HEK293T (cell line): ENCODE measurements around the gene CLASP2.

Source experiments
- CTCF ChIA-PET: fragments of 350-600 bp; formaldehyde crosslinking; extraction: SDS; loops from one replicate; lab custom pipeline; 2021; ENCODE audit warnings: antibody characterized with exemption, inconsistent platforms; lab: Yijun Ruan, JAX
- POLR2A ChIA-PET: fragments of 350-600 bp; formaldehyde crosslinking; extraction: SDS; loops from one replicate; lab custom pipeline; 2020; ENCODE audit warnings: antibody characterized with exemption, inconsistent platforms; lab: Yijun Ruan, JAX
- DNase-seq: peaks from one replicate; pipeline ENCODE4 v3.0.0; 2012; ENCODE audit warnings: mixed read lengths; ENCODE audit errors: extremely low spot score
- ARNT ChIP-seq: fragments of 450-650 bp; IDR thresholded peaks from 2 replicates; pipeline ENCODE4 v1.6.1; 2017; ENCODE audit warnings: mild to moderate bottlenecking
- BHLHE40 ChIP-seq: fragments of 450-650 bp; IDR thresholded peaks from 2 replicates; pipeline ENCODE4 v1.6.1; 2016; ENCODE audit warnings: mild to moderate bottlenecking, moderate library complexity, borderline replicate concordance
- CTBP1 ChIP-seq: fragments of 450-650 bp; IDR thresholded peaks from 2 replicates; pipeline ENCODE4 v1.6.1; 2016; ENCODE audit warnings: borderline replicate concordance
- ELF4 ChIP-seq: fragments of 450-650 bp; IDR thresholded peaks from 2 replicates; pipeline ENCODE4 v1.6.1; 2017; ENCODE audit warnings: antibody characterized with exemption
- FOXA1 ChIP-seq: fragments of 450-650 bp; IDR thresholded peaks from 2 replicates; pipeline ENCODE4 v1.6.1; 2016; ENCODE audit warnings: mild to moderate bottlenecking
- FOXK2 ChIP-seq: fragments of 450-650 bp; IDR thresholded peaks from 2 replicates; pipeline ENCODE4 v1.6.1; 2016; ENCODE audit warnings: mild to moderate bottlenecking
- FOXM1 ChIP-seq: fragments of 450-650 bp; IDR thresholded peaks from 2 replicates; pipeline ENCODE4 v1.6.1; 2017; ENCODE audit warnings: mild to moderate bottlenecking, borderline replicate concordance
- HDGF ChIP-seq: fragments of 450-650 bp; IDR thresholded peaks from 2 replicates; pipeline ENCODE4 v1.6.1; 2017; ENCODE audit warnings: antibody characterized with exemption, borderline replicate concordance
- L3MBTL2 ChIP-seq: fragments of 450-650 bp; conservative IDR thresholded peaks from 2 replicates; pipeline ENCODE4 v1.6.1; 2016; ENCODE audit warnings: mild to moderate bottlenecking
- LEF1 ChIP-seq: fragments of 450-650 bp; IDR thresholded peaks from 2 replicates; pipeline ENCODE4 v1.6.1; 2017; ENCODE audit warnings: mild to moderate bottlenecking, borderline replicate concordance
- NFRKB ChIP-seq: fragments of 450-650 bp; IDR thresholded peaks from 2 replicates; pipeline ENCODE4 v1.6.1; 2016; ENCODE audit warnings: mild to moderate bottlenecking, moderate library complexity
- PKNOX1 ChIP-seq: fragments of 450-650 bp; IDR thresholded peaks from 2 replicates; pipeline ENCODE4 v1.6.1; 2016
- SP1 ChIP-seq: fragments of 450-650 bp; IDR thresholded peaks from 2 replicates; pipeline ENCODE4 v1.6.1; 2017
- SUZ12 ChIP-seq: fragments of 450-650 bp; IDR thresholded peaks from 2 replicates; pipeline ENCODE4 v1.6.1; 2016; ENCODE audit warnings: mild to moderate bottlenecking
- TARDBP ChIP-seq: fragments of 450-650 bp; IDR thresholded peaks from 2 replicates; pipeline ENCODE4 v1.6.1; 2016
- ZNF384 ChIP-seq: fragments of 450-650 bp; IDR thresholded peaks from 2 replicates; pipeline ENCODE4 v1.6.1; 2016

CLASP2 gene

GRCh38 chr3:33582234-33582633 lies 135.8 kb downstream of the CLASP2 start:
- POLR2A ChIA-PET = no interaction called here
- CTCF ChIA-PET = no interaction called here
- DNase-seq = no peak
- TF ChIP-seq L3MBTL2 (no peak), SP1 (no peak), FOXA1 (no peak), ARNT (no peak), PKNOX1 (no peak), LEF1 (no peak), ELF4 (no peak), HDGF (no peak), FOXM1 (no peak), TARDBP (no peak), BHLHE40 (no peak), FOXK2 (no peak), CTBP1 (no peak), ZNF384 (no peak), NFRKB (no peak), SUZ12 (no peak)

DNA sequence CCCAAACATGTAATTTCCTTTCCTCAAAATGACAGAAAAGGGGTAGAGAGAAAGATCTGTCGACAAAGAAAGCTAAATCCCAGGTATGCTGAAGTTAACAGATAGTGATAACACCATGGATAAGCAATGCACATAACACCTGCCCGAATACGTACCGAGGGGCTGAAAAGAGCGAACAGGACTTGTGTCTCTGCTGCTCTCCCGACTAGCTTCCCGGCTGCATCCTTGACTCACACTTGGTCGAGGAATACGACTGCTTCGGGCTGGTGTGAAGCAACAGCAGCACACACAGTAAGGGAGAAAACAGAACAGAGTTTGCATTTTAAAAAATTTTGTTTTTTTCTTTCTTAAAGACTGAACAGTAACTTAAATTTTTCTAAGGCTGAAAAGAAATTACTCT lies 136.4 kb downstream of the CLASP2 start:
- POLR2A ChIA-PET = no interaction called here
- no peak for DNase-seq
- TF ChIP-seq FOXA1 = no peak
- no peak for TF ChIP-seq TARDBP
- no peak for TF ChIP-seq ELF4
- CTCF ChIA-PET = no interaction called here

DNA sequence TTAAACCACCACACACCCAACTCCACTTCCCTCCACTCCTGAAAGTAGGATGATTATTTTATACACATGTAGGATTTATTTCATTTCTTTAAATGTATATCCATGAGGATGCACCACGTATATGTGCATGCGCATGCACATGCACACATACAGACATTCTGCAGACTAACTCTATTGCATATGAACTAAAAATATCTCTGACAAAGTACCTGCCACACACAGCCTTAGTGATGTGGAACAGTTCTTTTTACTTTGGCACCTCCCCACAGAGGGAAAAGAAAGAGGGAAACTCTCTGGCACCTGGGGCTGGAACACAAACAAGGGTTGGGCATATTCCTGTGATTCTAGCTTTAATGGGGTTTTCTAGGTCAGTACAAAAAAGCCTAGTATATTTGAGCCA lies 138.2 kb downstream of the CLASP2 start:
- CTCF ChIA-PET = no interaction called here
- TF ChIP-seq SUZ12 (no peak), FOXM1 (no peak), L3MBTL2 (no peak), FOXA1 (no peak), NFRKB (no peak), LEF1 (no peak), FOXK2 (no peak)
- no peak for DNase-seq
- POLR2A ChIA-PET = no interaction called here

DNA sequence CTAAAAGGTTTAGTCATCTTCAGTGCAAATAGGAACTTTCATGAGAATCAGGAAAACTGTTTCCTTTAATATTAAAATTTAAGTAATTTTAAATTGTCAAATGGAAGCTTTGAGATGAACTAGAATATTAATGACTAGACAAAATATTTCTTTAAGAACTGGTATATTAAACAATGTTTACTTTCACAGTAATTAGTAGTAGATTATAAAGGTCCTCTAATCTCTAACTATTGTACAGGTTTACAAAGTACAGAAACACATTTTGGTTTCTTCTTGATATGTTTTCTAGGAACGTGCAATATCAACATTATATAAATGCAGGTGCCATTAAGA lies 138.9 kb downstream of the CLASP2 start:
- DNase-seq = no peak
- ChIA-PET POLR2A (no interaction called here), CTCF (no interaction called here)
- TF ChIP-seq ARNT = no peak
- no peak for TF ChIP-seq SP1
- no peak for TF ChIP-seq SUZ12
- no peak for TF ChIP-seq ZNF384
- TF ChIP-seq LEF1 = no peak
- no peak for TF ChIP-seq TARDBP
- no peak for TF ChIP-seq FOXK2
- no peak for TF ChIP-seq FOXM1
- no peak for TF ChIP-seq PKNOX1
- TF ChIP-seq NFRKB = no peak
- TF ChIP-seq CTBP1 = no peak
- TF ChIP-seq BHLHE40 = no peak
- TF ChIP-seq FOXA1 = no peak

- CTCF ChIA-PET = no interaction called here
- POLR2A ChIA-PET = no interaction called here
- TF ChIP-seq HDGF = no peak
- no peak for TF ChIP-seq NFRKB
- TF ChIP-seq L3MBTL2 = no peak
- no peak for TF ChIP-seq SP1
- no peak for TF ChIP-seq TARDBP
- no peak for TF ChIP-seq PKNOX1
- no peak for TF ChIP-seq SUZ12
- no peak for TF ChIP-seq ZNF384
- no peak for TF ChIP-seq LEF1
- TF ChIP-seq ARNT = no peak
- DNase-seq = no peak
Measured at GRCh38 chr3:33578325-33579177, 139.5 kb downstream of the CLASP2 start.

DNA sequence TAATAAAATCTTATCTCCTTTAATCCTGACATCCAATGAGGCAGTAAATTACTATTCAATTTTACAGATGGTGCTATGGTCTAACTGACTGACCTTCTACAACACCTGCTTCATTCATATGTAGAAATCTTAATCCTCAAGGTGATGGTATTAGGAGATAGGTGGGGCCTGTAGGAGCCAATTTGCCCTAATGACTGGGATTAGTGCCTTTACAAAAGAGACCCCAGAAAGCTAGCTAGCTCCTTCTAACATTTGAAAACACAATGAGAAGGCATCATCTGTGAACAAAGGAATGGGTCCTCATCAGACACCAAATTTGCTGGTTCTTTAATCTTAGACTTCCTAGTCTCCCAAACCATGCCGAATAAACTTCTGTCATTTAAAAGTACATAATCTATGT lies 140.5 kb downstream of the CLASP2 start:
- no peak for DNase-seq
- ChIA-PET POLR2A (no interaction called here), CTCF (no interaction called here)
- TF ChIP-seq NFRKB = no peak
- no peak for TF ChIP-seq L3MBTL2
- TF ChIP-seq ARNT = no peak
- TF ChIP-seq FOXA1 = no peak

DNA sequence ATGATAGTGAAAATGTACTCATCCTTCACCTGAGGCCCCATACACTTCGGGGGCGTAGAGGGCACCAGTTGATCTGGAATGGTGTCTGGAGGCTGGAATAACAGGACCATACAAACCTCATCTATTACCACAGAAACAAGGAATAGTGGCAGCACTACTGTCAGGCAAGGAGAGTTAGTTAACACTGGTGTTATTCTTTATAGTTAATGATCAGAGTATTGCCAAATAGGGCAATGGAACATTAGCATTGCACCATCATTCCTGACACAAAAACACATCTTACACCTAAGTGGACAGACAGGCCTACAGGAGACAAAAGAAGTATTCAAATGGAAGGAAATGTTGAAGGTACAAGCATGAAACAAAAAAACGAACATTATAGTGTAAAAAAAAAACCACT lies 140.9 kb downstream of the CLASP2 start:
- DNase-seq = no peak
- ChIA-PET CTCF (no interaction called here), POLR2A (no interaction called here)
- TF ChIP-seq CTBP1 (no peak), HDGF (no peak), NFRKB (no peak), SUZ12 (no peak), ZNF384 (no peak), TARDBP (no peak), SP1 (no peak), L3MBTL2 (no peak), FOXM1 (no peak), FOXA1 (no peak), ARNT (no peak), PKNOX1 (no peak), FOXK2 (no peak)
